Measurements from ENCODE around the gene EEF1A1. TPM values are rescaled to one million over a fixed set of nuclear protein-coding genes. Genes with fewer than 3 reads are reported as not detected.

The EEF1A1 gene
- total and polyA plus RNA-seq, 2 of the 8 experiments (the other 6 are each of a cell fraction or from before 2014, with no cell fraction given): 13,823 to 13,927 TPM

GRCh38 chr6:73519926-73520687 lies 725 bp downstream of the EEF1A1 start (continued):
- no peak for TF ChIP-seq CBX5 (IDR thresholded peaks at IDR 0.05; ENCODE audit: low read depth, low read length)
- TF ChIP-seq YY1 (IDR thresholded peaks at IDR 0.05; ENCODE audit: low read depth, low read length): peak; percentile 95
- peak; percentile 58; the same call in 1 of the 2 replicates for TF ChIP-seq CHD1 (IDR thresholded peaks at IDR 0.05; ENCODE audit: low read depth, low read length)
- peak in 1 of 2 experiments; percentile 84; a peak in 2 of 3 replicates for TF ChIP-seq POLR2A (IDR thresholded peaks at IDR 0.05; ENCODE audit: control extremely low read depth in 1 of 2, low read depth in 2 of 2, low read length in 2 of 2)
- peak; percentile 98 for TF ChIP-seq POLR2AphosphoS5 (IDR thresholded peaks at IDR 0.05; ENCODE audit: low read depth, low read length)
- 0 out of 4 replicates have a peak, but pooled peaks of 1 of the 2 experiments have one; percentile 50 for TF ChIP-seq SIN3A (conservative IDR thresholded peaks at IDR 0.05 in 1 of 2, IDR thresholded peaks at IDR 0.05 in 1 of 2; ENCODE audit: low read depth in 1 of 2, low read length in 2 of 2)
- peak; percentile 64; the same call in 1 of the 2 replicates for TF ChIP-seq RBBP5 (IDR thresholded peaks at IDR 0.05; ENCODE audit: borderline replicate concordance, low read depth, low read length)
